GM12878 (cell line): ENCODE data around the gene TRIM9.

Source experiments
- CEBPB ChIP-seq, 2 experiments: fragments of 150-350 bp in 1 of 2; IDR thresholded peaks; 2 replicates each; pipeline ENCODE4 v1.6.1; 2012 to 2014; ENCODE audit warnings: low read depth in 2 of 2, low read length in 2 of 2, borderline replicate concordance in 1 of 2, inconsistent platforms in 1 of 2
- EZH2 ChIP-seq: IDR thresholded peaks from 2 replicates; pipeline ENCODE4 v1.6.1; 2012; ENCODE audit warnings: low read depth, mild to moderate bottlenecking, control low read depth, inconsistent platforms, low read length, borderline replicate concordance; ENCODE audit not compliant: control insufficient read depth

GRCh38 chr14:51121096-51121495 is 26.2 kb upstream of the TRIM9 start:
- TF ChIP-seq CEBPB (IDR thresholded peaks at IDR 0.05; ENCODE audit: borderline replicate concordance in 1 of 2, low read depth in 2 of 2, low read length in 2 of 2) (no peak), EZH2 (no peak)
